Lower leg skin (tissue), 3 donors: Measurements from ENCODE around the gene SEL1L2.

Experiments
- CTCF ChIP-seq, 3 donors: fragments of 450-650 bp; IDR thresholded peaks; one replicate each; pipeline ENCODE4 v1.5.1; 2016; ENCODE audit warnings: antibody characterized with exemption in 3 of 3, mild to moderate bottlenecking in 3 of 3, moderate library complexity in 2 of 3
- POLR2A ChIP-seq, 2 donors: fragments of 450-650 bp; IDR thresholded peaks; one replicate each; pipeline ENCODE4 v1.6.1; 2016 to 2017; ENCODE audit warnings: antibody characterized with exemption in 2 of 2, mild to moderate bottlenecking in 1 of 2, moderate library complexity in 1 of 2

- TF ChIP-seq POLR2A (IDR thresholded peaks at IDR 0.05) (no peak), CTCF (IDR thresholded peaks at IDR 0.05) (no peak)
Measured at GRCh38 chr20:13898012-13898612, 92.3 kb downstream of the SEL1L2 start.
